HG03571 (cell line): Measurements from ENCODE around the gene LAMC3.

ENCODE experiments used
- ATAC-seq: cut with Tn5 transposase; IDR thresholded peaks from one replicate; pipeline ENCODE4 v1.9.1; 2021; ENCODE audit not compliant: unreplicated experiment

The LAMC3 gene

DNA sequence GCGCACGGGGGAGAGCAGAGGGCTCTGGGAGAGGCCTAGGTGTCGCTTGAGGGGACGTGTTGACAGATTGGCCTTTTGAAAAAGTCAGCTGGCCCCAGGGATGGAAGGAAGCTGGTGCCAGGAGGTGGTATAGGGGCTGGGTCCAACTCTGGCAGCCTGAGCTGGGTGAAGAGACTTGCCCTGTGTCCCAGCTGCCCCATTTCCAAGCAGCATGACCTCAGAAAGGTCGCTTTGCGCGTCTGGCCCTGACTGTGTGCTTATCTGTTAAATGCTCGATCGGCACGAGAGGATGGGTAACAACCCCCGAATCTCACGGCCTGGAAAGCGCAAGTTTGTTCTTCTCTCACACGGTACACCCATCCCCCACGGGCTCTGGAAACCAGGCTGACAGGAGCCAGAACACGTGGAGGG, 31.2 kb upstream of the LAMC3 start:
- ATAC-seq, result no peak

DNA sequence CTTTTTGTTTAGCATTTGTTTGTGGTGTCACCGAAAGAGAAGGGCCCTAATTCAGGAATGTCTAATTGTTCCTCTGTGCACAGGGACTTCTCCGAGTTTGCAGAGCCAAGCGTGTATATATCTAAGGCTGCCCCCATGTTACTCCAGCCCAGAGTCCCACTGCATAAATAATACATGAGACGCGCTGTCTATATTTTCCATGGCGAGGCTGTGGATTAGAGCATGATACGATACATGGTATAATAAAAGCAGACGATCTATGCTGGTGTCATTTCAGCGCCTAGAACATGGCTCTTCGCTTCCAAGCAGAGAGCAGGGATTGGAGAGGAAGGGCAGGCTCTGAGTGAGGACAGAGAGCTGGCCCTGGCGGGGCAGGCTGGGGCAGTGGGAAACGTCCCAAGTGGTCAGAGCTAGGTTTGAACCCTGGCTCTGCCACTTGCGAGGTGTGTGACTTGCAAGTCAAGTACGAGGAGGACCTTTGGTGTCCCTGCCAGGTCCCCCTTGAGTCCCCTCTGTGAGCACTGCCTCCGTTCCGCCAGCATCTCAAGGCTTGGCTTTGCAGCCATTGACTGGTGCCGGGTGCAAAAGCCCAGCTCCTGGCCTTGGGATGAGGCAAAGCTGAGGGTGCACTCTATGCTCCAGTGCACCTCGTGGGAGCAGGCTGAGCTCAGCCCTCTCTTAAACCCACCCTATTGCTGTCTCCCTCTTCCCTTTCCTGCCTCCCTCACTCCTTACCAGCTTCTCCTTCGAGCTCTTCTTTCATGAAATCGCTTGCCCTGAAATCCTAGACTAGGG, 29.2 kb upstream of the LAMC3 start:
- ATAC-seq, result no peak

DNA sequence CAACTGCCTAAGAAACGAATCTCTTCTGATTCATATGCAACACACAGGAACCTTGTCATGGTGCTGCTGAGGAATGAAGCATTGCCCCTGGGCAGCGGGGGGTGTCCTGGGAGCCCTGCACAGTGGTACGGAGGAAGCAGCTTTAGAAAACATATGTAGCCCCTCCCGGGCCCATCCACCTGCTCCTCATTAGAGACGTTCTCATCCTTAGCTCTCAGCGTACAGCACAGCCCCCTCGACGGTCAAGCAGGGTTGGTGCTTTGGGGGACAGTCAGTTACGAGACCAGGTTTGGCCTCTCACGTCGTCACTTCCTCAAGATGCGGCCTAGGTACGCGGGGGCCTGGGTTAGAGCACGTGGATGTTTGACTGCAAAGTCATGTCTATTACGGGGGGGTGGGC, 28.4 kb upstream of the LAMC3 start:
- no peak for ATAC-seq

DNA sequence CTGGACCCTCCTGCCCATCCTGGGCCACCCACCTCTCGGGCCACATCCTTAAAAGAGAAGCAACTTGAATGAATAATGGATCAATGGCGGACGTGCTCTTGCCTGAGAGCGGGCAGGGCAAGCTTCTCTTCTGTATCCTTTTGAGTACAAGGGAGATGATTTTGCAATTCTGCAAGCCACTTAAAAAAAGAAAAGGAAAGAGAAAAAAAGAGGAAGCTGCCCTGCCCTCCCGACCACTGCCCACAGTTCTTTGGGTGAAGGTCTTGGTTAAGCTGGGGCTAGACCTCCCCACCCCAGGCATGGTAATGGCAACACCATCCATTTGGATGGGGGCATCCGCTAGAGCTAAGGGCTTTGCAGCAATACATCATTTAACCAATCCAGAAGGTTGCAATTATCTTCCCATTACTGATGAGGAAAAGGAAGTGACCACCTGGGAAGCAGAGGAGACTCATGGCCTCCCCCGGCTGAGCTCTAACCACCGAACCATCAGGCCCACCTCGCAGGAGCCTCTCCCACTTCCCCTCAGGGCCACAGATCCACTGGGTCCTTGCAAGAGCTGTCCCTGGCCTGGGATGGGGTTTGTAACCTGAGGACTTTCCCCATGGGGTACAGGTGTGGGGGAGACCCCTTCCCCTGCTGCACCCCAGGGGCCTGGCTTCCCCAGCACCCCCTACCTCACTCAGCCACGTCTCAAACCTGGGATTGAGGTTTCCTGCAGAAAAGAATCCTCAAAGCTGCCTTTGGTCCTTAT, 27.8 kb upstream of the LAMC3 start:
- no peak for ATAC-seq

DNA sequence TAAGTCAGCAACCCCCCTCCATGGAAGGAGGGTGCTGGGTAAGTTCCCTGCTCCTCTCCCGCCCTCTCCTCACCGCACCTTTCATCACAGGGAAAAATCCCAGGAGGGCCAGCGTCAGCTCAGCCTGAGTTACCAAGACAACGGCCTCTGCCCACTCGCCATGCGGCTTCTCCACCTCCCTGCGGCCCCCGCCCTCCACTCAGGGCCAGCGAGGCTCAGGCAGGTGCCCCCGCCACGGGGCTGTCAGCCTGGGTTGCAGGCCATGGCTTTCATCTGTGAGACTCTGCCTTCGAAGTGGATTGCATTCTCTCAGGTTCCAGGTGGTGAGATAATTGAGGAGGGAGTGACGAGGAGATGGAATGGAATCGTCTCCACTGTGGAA, 27.2 kb upstream of the LAMC3 start:
- ATAC-seq, result no peak

DNA sequence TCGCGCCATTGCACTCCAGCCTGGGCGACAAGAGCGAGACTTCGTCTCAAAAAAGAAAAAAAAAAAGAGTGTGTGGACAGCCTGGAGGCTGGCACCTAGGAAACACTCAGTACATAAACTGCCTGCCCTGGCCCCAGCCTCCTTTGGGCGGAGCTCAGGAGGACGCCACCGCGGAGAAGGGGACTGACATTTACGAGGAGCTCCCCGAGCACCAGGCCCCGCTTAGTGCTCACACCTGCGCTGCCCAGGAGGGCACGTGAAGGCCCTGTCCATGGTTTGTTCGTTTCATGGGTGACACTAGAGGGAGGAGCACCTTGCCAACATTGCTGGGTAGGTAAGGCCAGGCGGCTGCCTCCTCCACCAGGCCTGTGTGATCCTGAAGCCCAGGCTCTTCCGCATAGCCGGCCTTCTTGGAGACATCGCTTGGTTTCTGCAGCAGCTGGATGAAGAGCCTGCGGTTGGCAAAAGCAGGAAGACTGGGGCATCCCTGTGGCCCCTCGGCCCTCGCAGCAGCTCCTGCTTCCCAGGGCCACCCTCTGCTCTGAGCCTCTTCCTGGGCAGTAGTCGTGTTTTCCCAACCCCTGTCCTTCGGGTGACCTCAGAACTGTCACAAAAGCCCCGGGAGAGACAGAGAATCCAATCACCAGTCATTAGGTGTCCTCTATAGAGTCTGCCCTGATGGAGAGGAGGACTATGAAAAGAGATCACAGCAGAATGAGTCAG, 26.2 kb upstream of the LAMC3 start:
- ATAC-seq, result no peak

DNA sequence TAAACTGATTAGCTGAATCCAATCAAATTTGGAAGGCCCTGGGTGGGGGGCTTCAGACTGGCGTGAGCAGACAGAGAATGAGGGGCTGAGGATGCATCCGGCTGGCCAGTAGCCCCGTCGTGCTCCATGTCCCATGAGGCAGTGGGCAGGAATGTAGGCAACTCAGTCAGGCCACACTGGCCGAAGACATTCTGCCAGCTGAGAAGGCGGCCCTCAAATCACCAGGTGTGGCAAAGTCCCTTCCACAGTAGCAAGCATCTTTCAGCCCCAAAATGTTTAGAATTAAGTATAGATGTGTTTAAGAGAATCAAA, 25.7 kb upstream of the LAMC3 start:
- ATAC-seq, result no peak

DNA sequence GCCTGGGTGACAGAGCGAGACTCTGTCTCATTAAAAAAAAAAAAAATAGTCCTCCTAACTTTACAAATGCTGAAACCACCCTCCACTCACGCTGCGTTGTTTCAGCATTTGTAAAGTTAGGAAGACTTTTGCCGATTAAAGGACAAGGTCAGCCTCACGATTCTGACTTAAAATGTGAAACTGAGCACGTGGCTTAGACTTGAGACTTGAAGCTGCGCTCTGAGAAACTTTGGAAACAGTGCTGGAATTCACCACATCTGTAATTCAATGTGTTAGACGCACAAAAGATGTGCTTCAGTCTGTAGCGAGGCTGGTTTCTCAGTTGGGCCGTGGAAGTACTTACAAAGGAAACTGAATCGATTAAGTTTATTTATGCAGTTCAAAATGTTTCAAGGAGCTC, 25.0 kb upstream of the LAMC3 start:
- ATAC-seq, result no peak

DNA sequence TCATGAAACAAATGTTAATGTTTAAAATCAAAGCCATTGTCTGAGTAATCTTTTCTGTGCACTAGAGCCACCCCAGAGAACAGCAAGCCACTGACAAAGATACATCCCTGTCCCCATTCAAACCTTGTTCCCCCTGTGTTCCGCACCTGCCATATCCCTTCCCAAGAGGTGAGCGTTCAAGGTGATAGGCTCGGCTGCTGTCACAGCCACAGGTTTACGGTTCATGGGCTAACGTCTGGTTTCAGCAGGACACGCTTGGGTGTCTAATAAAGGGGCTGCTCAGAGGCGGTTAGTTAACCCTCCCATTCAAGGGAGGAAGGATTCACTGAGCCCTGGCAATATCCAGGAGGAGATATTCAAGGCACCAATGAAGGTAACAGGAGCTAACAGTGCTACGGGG, 24.5 kb upstream of the LAMC3 start:
- ATAC-seq, result no peak

DNA sequence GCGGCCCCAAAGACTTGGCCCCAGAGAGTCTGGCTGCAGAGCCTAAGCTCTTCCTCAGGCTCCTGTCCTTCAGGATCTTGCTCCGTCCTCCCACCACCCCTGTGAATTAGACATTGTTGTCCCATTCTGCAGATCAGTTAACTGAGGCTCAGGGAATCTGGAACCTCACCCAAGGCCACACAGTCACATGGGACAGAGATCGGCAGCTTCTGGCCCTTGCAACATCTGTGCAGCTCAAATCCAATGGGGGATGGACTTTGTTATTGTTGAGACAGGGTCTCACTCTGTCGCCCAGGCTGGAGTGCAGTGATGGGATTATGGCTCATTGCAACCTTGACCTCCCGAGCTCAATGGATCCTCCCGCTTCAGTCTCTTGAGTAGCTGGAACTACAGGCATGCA, 23.9 kb upstream of the LAMC3 start:
- no peak for ATAC-seq

DNA sequence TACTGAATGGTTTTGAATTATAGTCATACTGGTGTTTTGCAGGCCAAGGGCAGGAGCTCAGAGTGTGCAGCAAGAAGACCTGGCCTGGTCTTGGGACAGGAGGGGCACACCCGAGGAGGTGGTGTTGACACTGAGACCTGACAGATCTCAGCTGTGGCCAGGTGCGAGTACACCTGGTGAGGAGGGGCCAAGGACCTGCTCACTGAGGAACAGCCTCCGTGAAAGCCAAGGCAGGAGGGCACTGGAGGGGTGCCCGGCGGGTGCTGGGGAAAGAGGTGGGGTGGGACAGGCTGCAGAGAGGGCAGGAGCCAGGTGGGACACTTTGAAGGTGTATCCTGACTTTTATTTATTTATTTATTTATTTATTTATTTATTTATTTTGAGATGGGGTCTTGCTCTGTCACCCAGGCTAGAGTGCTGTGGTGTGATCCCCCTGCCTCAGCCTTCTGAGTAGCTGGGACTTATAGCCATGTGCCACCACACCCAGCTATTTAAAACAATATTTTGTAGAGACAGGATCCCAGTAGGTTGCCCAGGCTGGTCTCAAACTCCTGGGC, 23.3 kb upstream of the LAMC3 start:
- no peak for ATAC-seq

DNA sequence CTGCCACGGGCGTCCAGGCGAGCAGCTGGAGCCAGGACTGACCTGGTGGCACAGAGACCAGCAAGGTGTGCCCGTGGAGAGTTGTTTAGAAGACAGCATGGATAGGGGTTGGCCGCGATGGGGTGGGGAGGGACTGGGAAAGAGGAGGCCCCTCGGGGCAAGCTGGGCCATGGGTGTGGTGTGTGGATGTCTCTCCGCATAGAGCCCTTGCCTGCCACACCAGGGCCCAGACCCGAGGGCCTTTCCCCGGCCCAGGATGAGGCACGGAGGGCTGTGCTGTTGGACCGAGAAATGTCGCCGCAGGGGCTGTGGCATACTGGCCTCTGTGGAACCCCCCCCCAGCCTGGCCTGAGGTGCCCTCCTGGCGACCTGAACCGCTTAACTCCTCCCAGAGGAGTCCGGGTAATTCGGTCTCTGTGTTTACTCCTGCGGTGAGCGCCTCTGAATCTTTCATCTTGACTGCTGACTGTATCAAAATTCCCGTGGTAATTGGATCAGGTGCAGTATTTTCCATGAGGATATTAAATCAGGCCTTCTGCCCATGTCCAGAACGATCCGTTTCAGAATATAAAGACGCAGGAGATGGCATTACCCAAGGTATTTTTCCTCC, 22.5 kb upstream of the LAMC3 start:
- no peak for ATAC-seq

DNA sequence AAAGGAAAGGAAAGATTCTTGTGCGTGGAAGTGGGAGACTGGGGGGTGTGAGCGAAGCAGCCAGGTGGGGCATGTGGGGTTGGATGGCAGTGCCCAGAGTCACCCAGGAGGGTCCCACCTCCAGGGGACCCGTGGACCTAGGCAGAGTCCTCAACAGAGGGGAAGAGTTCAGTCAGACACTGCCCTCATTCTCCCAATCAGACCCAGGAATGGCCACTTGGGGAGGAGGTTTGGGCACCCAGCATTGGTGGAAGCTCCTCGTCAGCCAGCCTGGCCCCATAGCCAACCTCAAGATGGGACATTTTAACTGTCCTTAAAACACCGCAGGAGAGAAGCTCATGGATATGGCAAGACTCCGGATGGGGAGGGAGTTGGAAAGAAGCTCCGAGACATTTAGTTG, 21.9 kb upstream of the LAMC3 start:
- no peak for ATAC-seq

DNA sequence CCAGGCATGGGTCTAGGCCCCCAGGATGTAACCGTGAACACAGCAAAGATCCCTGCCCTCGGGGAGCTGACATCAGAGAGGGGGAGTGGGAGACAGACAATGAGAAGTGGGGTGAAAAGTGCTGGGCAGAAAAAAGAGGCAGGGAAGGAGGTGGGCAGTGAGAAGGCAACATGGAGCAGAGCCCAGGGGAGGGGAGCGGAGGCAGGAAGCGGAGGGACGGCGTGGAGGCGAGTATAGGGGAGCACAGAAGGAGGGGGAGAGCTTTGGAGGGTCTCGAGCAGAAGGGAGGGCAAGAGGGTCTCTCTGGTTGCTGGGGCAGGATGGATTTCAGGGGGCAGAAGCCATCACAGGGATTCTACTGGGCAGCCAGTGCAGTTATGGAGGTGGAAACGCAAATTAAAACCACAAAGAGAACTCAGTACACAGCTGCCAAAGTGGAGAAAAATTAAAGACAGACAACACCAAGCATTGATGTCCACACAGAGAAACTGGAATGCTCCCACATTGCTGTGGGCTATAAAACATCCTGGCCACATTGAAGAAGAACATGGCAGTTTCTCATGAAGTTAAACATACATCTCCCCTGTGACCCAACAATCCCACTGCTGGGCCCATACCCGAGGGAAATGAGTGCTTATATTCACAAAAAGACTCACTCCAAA, 21.1 kb upstream of the LAMC3 start:
- no peak for ATAC-seq

DNA sequence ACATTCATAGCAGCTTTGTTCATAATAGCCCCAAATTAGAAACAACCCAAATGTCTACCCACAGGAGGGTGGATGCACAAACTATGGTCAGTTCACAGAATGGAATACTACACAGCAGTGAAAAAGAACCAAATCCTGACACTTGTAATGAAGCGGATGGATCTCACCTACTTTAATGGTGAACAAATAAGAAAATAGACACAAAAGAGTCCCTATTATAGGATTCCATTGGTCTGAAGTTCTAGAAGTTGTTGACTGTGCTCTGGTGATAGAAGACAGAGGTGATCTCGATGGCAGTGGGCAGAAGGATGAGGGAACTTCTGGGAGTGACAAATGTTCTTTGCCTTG, 20.6 kb upstream of the LAMC3 start:
- no peak for ATAC-seq

DNA sequence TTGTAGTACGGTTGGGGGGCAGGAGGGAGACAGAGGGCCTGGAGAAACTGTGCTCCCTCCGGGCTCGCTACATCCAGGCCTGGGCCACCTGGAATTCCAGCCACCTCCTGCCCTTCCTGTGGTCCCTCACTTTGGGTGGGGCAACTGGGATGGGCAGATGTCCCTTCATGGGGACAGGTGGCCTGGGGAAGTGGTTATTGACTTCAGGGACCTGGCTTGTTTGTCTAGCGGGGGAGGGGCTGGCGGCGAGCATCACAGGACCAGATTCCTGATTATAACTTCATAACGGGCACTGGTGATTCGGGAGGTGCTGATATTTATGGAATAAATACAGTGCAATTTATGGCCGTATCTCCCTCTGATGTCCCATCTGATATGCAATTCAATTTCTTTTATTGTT, 20.1 kb upstream of the LAMC3 start:
- ATAC-seq, result no peak

DNA sequence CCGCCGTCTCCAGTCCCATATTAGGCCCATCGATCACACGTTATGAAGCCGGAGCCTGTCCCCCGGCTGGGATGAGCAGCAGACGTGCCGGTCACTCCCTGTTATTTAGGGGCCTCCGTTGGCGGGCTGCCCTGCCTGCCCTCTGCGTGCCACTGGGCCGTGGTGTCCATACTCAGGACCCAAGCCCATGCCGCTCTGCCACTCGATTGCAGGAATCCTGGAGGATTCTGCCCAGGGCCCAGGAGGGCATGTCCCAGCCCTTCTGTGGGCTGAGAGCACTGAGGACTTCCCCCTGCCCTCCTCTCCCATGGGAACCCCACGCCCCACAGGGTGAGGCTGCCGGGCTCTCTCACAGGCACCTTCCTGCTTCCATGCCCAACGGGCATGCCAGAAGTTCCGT, 19.6 kb upstream of the LAMC3 start:
- no peak for ATAC-seq

DNA sequence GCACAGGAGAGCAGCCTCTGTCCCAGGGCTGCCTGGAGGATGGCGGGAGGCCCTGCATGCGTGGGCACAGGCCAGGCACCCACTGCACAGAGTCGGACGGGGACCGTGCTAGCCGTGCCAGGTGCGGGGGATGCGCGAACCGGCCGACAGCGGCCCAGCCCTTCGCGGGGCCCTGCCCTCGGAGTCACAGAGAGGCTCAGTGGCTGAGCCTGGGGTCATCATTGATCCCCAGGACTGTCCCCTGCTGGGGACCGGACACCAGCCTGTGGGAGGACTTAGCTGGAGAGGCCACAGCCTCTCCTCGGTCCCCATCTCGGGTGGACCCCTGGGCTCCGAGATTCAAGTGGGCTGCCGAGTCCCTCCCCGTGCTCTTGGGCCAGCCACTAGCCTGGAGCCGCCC, 19.1 kb upstream of the LAMC3 start:
- ATAC-seq, result no peak

DNA sequence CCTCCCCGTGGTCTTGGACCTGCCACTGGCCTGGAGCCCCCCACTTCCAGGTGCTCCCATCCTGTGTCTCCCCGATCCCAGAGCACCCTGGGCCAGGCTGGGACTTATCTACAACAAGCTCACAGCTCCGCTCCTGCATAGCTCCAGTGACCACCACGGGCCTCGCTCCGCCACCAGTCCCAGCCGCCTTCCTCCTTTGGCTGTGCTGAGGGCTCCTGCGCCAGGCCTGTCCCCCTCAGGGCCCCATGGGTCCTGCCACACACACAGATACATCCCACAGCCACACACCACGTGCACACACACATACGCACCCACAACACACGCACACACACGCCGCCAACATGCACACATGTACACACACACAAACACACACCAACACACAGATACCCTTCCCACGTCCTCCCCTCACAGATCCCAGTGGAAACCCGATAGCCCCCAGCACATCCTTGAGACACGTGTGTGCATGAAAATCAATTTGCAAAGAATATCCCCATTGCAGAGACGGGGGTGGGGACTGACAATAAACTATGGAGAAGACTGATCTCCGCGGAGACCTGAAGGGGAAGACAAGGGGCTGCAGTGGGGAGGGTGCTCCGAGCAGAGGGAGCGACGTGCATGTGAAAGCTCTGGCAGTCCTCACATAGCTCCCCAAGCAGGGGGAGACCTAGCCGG, 18.5 kb upstream of the LAMC3 start:
- no peak for ATAC-seq

DNA sequence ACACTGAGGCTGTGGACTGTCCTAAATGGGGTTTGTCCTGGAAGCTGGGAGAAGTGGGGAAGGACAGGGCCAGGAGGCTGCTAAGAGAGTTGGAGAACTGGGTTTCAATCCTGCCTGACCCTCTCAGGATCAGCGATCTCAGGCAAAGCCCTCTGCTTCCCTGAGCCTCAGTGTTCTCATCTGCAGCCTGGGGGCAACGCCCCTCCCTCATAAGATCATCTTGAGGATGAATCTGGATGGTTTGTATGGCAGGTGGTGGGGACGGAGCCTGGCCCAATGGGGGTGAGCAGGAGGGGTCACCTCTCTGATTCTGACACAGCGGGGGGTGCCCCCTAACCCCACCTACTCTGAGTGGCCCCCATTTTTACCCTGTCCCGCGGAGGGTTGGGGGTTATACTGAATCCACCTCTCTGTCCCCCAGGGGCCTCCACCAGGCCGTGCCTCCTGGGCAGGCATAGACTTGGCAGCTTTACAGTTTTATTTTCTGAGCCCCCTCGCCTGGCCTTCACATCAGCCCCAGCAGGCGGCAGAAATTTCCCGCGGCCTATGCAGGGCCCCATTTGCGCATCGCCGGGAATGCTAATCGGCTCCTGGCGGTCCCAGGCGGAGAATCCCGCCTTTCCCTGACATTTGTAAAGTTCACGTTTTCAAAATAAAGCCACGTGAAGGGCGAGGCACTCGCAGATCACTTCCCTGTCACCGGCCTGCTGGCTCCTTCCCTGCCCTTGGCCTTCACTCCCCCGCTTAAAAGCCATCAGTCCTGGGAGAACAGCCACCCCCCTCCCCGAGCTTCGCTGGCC, 17.8 kb upstream of the LAMC3 start:
- ATAC-seq, result no peak
